Osteocyte (in vitro differentiated cells): ENCODE measurements around the gene PLEKHJ1. TPM values are rescaled to one million over a fixed set of nuclear protein-coding genes. Genes with fewer than 3 reads are reported as not detected.

Experiments used
- DNase-seq: peaks from one replicate; pipeline ENCODE4 v3.0.0; 2021; ENCODE audit warnings: mixed read lengths; ENCODE audit not compliant: unreplicated experiment; ENCODE audit errors: extremely low spot score
- H3K27ac Mint-ChIP-seq: one replicate; pipeline ENCODE4 v1.8.0; 2021; ENCODE audit warnings: mild to moderate bottlenecking, mixed read lengths; ENCODE audit not compliant: unreplicated experiment
- H3K27me3 Mint-ChIP-seq: one replicate; pipeline ENCODE4 v1.8.0; 2021; ENCODE audit warnings: mixed read lengths; ENCODE audit not compliant: unreplicated experiment
- H3K36me3 Mint-ChIP-seq: one replicate; pipeline ENCODE4 v1.8.0; 2021; ENCODE audit warnings: mixed read lengths; ENCODE audit not compliant: unreplicated experiment
- H3K4me1 Mint-ChIP-seq: one replicate; pipeline ENCODE4 v1.8.0; 2021; ENCODE audit warnings: mixed read lengths; ENCODE audit not compliant: unreplicated experiment
- H3K4me3 Mint-ChIP-seq: one replicate; pipeline ENCODE4 v1.8.0; 2021; ENCODE audit warnings: mild to moderate bottlenecking, moderate library complexity, mixed read lengths; ENCODE audit not compliant: unreplicated experiment
- H3K9me3 Mint-ChIP-seq: one replicate; pipeline ENCODE4 v1.8.0; 2021; ENCODE audit warnings: mixed read lengths; ENCODE audit not compliant: unreplicated experiment
- CTCF ChIP-seq: fragments of 200-600 bp; sonication (generic); IDR thresholded peaks from 2 replicates; pipeline ENCODE4 v1.5.0; 2021; ENCODE audit warnings: antibody characterized with exemption, mild to moderate bottlenecking, moderate library complexity
- total RNA-seq: library from RNA; stranded (reverse); gene quantifications from 2 replicates; pipeline ENCODE4 v1.2.1, GENCODE V29; 2021

The PLEKHJ1 gene
- total RNA-seq, 1 donor from 2014 or later = 40.7 TPM

GRCh38 chr19:2280633-2281264 lies 44.6 kb upstream of the PLEKHJ1 start:
- no peak for DNase-seq
- Mint-ChIP-seq H3K27ac (no peak overlapping the region), H3K9me3 (no peaks in the 10 kb centered on the region), H3K4me3 (no peak overlapping the region), H3K4me1 (peaks cover 21% of the 10 kb centered on the region), H3K27me3 (no peaks in the 10 kb centered on the region), H3K36me3 (no peaks in the 10 kb centered on the region)
- TF ChIP-seq CTCF = no peak

GRCh38 chr19:2278459-2279158 lies 42.5 kb upstream of the PLEKHJ1 start:
- no peak overlapping the region for H3K4me3 Mint-ChIP-seq
- no peak for DNase-seq
- TF ChIP-seq CTCF = no peak
- H3K9me3 Mint-ChIP-seq = no peaks in the 10 kb centered on the region
- H3K4me1 Mint-ChIP-seq = peaks cover 36% of the 10 kb centered on the region
- H3K36me3 Mint-ChIP-seq = peaks cover 8% of the 10 kb centered on the region
- no peaks in the 10 kb centered on the region for H3K27me3 Mint-ChIP-seq
- no peak overlapping the region for H3K27ac Mint-ChIP-seq

- Mint-ChIP-seq H3K27me3 (no peaks in the 10 kb centered on the region), H3K4me1 (peaks cover 37% of the 10 kb centered on the region), H3K27ac (peak overlapping the region; percentile 15), H3K9me3 (no peaks in the 10 kb centered on the region), H3K4me3 (no peak overlapping the region), H3K36me3 (peaks cover 11% of the 10 kb centered on the region)
- no peak for DNase-seq
- TF ChIP-seq CTCF = no peak
Measured at GRCh38 chr19:2277138-2277537, 41.0 kb upstream of the PLEKHJ1 start.

- H3K4me3 Mint-ChIP-seq = no peak overlapping the region
- TF ChIP-seq CTCF = no peak
- H3K4me1 Mint-ChIP-seq = peaks cover 37% of the 10 kb centered on the region
- no peaks in the 10 kb centered on the region for H3K9me3 Mint-ChIP-seq
- DNase-seq = no peak
- H3K27me3 Mint-ChIP-seq = no peaks in the 10 kb centered on the region
- no peak overlapping the region for H3K27ac Mint-ChIP-seq
- H3K36me3 Mint-ChIP-seq = peaks cover 15% of the 10 kb centered on the region
Measured at GRCh38 chr19:2276429-2276986, 40.4 kb upstream of the PLEKHJ1 start.
